ENCODE results near the gene RFX5.
"Not testable (repeated sequence)": the region's sequence is repeated elsewhere in the genome, so short reads cannot be mapped to it uniquely, and the experiment has no call there.

RFX5 gene

DNA sequence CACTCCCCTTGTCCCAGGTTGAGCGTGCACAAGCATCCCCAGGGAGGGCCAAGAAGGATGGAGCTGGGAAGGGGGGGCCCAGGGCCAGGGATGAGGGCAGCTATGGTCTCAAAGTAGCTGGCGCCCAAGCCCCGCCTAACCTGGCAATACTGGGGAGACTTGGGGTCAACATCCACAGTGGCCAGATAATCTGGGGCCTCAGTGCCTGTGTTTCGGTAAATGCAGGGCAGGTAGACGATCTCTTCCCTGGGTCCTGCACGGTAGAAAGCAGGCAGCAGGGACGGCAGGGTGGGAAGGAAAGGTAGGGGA, 22.2 kb upstream of the RFX5 start:
- no peak overlapping the region for H3K4me3 Mint-ChIP-seq
- H3K27ac Mint-ChIP-seq, result no peak overlapping the region
- no peaks in the 10 kb centered on the region for H3K4me1 Mint-ChIP-seq (ENCODE audit: low read depth)
- no peaks in the 10 kb centered on the region for H3K27me3 Mint-ChIP-seq
- H3K36me3 Mint-ChIP-seq, result no peaks in the 10 kb centered on the region
- H3K9me3 Mint-ChIP-seq (ENCODE audit: low read depth), result no peaks in the 10 kb centered on the region

DNA sequence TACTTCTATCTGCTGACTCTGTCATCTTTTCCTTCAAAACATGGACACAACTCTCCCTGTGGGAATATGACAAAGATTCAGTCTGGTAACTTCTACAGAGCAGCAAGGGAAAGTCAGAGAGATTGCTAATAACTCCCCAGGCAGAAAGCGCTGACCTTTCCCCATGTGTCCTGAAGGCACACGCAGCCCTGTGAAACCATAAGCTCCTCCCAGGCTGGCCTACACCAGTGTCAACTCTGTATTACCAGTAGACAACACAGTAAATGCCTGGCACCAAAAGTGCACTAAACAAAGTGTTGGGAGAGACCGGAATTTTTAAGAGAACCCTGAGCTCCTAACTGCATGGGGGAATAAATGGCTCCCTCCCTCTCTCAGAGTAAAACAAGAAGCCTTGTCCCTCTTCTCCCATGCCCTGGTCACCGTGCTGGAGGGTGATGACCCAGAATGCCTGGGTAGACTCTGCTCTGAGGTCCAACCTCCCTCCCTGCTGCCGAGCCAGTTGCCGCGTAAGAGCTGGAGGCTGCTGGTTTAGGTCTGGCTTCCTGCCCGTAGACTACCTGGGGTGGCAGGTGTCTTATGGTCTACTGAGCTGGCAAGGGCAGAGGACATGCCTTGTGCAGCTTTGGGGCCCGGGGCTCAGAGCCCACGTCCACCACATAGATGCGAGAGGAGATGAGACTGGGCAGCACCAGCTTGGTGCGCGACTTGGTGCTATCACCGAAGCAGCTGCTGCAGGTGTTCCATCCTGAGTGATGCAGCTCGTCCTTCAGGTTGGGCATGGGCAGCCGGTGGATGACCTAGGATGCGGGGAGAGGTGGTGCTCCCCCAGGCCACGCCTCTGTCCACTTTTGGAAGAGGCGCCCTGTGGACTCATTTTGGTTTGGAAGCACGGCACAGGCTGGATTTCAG, 21.6 kb upstream of the RFX5 start:
- Mint-ChIP-seq H3K9me3 (ENCODE audit: low read depth) (no peaks in the 10 kb centered on the region), H3K36me3 (no peaks in the 10 kb centered on the region), H3K4me1 (ENCODE audit: low read depth) (no peaks in the 10 kb centered on the region), H3K27me3 (no peaks in the 10 kb centered on the region), H3K4me3 (no peak overlapping the region), H3K27ac (no peak overlapping the region)

DNA sequence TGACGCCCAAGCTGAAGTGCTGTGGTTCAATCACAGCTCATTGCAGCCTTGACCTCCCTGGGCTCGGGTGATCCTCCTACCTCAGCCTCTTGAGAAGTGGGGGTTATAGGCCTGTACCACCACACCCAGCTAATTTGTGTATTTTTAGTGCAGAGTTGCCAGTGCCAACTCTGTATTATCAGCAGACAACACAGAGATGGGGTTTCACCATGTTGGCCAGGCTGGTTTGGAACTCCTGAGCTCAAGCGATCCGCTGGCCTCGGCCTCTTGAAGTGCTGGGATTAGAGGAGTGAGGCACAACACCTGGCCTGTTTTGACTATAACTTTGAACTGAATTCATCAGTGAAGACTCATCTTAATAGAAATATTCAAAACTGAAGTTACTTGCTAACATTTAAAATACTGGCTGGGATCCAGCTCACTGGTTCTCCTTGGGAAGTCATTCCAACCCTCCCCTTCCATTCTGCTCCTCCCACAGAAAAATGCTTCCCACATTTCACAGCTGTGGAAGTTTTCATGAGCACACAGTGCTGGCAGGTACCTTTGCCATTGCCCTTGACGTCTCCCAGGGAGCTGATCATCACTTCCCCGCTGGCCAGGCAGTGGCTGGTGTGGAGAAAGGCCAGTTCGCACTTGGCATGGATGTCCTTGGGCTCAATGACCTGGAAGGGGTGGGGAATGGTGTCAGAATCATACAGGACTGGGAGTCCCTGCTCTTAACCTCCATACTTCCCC, 20.8 kb upstream of the RFX5 start:
- no peaks in the 10 kb centered on the region for H3K4me1 Mint-ChIP-seq (ENCODE audit: low read depth)
- no peak overlapping the region for H3K27ac Mint-ChIP-seq
- H3K9me3 Mint-ChIP-seq (ENCODE audit: low read depth), result no peaks in the 10 kb centered on the region
- H3K27me3 Mint-ChIP-seq, result no peaks in the 10 kb centered on the region
- H3K4me3 Mint-ChIP-seq, result no peak overlapping the region
- no peaks in the 10 kb centered on the region for H3K36me3 Mint-ChIP-seq

DNA sequence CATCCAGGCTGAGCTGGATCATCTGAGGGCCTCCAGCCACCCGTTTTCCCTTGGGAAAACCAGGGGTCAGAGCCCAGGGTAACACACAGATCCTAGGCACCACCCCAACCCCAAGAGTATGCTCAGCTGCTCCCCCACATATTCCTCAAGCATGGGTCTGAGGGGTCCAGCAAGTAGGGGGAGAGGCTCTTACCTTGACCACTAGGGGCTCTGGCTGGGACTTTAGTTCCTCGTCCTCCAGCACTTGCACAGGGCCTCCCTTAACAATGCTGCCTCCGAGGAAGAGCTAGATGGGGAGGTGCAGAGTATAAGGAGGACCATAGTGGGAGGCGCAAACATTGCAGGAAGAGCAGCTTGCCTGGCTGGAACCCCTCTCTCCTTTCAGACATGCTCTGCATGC, 17.9 kb upstream of the RFX5 start:
- Mint-ChIP-seq H3K27me3 (no peaks in the 10 kb centered on the region), H3K4me3 (no peak overlapping the region), H3K27ac (no peak overlapping the region), H3K9me3 (ENCODE audit: low read depth) (no peaks in the 10 kb centered on the region), H3K36me3 (peaks cover 2% of the 10 kb centered on the region), H3K4me1 (ENCODE audit: low read depth) (no peaks in the 10 kb centered on the region)

DNA sequence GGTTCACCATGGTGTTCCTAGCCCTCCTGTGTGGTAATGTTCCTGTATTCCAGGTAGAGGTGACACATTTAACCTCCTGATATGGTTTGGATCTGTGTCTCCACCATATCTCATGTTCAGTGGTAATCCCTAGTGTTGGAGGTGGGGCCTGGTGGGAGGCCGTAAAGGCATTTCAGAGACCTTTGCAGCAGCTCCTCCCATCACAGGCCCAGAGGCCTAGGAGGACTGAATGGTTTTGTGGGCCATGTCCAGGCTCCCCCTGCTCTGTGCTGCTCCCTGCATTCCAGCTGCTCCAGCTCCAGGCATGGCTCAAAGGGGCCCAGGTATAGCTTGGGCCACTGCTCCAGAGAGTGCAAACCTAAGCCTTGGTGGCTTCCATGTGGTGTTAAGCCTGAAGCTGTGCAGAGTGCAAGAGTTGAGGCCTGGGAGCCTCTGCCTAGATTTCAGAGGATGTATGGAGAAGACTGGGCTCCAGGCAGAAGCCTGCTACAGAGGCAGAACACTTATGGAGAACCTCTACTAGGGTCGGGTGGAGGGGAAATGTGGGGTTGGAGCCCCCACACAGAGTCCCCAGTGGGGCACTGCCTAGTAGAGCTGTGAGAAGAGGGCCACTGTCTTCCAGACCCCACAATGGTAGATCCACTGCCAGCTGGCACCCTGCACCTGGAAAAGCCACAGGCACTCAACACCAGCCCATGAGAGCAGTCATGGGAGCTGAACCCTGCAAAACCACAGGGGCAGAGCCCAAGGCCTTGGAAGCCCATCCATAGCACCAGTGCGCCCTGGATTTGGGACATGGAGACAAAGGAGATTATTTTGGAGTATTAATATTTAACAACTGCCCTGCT, 15.5 kb upstream of the RFX5 start:
- Mint-ChIP-seq H3K4me3 (no peak overlapping the region), H3K27me3 (no peaks in the 10 kb centered on the region), H3K9me3 (ENCODE audit: low read depth) (no peaks in the 10 kb centered on the region), H3K36me3 (peaks cover 2% of the 10 kb centered on the region), H3K4me1 (ENCODE audit: low read depth) (no peaks in the 10 kb centered on the region), H3K27ac (no peak overlapping the region)

DNA sequence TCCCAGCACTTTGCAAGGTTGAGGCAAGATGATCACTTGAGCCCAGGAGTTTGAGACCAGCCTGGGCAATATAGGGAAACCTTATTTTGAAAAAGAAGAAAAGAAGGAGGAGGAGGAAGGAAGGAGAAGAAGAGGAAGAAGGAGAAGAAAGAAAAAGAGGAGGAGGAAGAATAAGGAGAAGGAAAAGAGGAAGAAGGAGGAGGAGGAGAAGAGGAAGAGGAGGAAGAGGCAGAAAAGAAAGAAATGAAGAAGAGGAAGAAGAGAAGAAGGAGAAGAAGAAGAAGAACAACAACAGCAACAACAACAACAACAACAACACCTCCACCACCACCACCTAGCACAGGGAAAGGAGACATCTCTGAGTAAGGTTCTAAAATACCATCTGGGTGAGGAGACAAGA, 14.8 kb upstream of the RFX5 start:
- Mint-ChIP-seq H3K4me3 (no peak overlapping the region), H3K36me3 (peaks cover 2% of the 10 kb centered on the region), H3K4me1 (ENCODE audit: low read depth) (no peaks in the 10 kb centered on the region), H3K27ac (no peak overlapping the region), H3K27me3 (no peaks in the 10 kb centered on the region), H3K9me3 (ENCODE audit: low read depth) (no peaks in the 10 kb centered on the region)

DNA sequence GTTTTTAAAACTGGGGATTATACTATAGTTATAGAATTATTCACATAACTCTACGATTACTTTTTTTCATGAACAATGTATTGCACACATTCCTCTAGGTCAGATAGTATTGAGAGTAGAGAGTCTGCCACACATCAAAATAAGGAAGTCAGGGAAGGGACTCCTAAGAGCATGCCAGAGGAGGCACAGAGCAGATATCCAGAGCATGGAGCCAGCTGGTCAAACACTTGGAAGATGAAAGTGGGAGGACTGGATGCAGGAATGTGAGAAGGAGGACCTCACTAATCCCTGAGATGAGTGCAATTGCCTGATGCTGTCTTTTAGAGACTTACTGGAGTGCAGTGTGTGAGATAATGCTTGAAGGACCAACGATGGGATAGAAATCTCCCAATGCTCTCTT, 9.6 kb upstream of the RFX5 start:
- Mint-ChIP-seq H3K4me1 (ENCODE audit: low read depth) (no peaks in the 10 kb centered on the region), H3K4me3 (no peak overlapping the region), H3K9me3 (ENCODE audit: low read depth) (no peaks in the 10 kb centered on the region), H3K27ac (no peak overlapping the region), H3K27me3 (no peaks in the 10 kb centered on the region), H3K36me3 (peaks cover 2% of the 10 kb centered on the region)

DNA sequence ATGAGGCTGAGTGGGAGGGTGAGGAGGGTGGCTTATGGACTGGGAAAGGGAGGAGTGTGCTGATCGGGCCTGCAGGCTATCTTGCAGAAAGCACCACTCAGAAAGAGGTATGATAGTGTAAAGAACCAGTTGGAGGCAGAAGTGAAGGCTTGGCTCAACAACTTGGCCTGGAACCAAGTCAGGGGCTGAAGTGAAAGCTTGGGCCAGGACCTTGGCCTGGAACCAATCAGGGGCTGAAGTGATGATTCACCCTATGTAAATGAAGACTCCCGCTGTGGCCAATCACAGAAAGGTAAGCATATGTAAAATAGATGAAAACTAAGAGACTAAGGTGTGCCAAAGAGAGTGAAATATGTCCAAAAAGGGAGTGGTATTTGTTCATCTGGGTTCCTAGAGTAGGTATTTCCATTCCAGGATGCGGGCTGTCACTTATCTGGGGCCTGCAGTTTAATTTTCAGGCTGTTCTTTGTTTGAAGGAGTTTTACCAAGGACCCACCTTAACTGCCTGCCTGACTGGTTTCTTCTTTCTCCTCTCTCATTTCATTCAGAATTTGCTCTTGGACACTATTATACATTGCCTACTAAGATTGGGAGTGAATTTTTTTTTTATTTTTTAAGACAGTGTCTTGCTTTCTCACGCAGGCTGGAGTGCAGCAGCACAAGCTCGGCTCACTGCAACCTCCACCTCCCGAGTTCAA, 5.1 kb upstream of the RFX5 start:
- no peaks in the 10 kb centered on the region for H3K9me3 Mint-ChIP-seq (ENCODE audit: low read depth)
- H3K4me1 Mint-ChIP-seq (ENCODE audit: low read depth), result peaks cover 11% of the 10 kb centered on the region
- H3K27me3 Mint-ChIP-seq, result no peaks in the 10 kb centered on the region
- no peak overlapping the region for H3K27ac Mint-ChIP-seq
- H3K4me3 Mint-ChIP-seq, result no peak overlapping the region
- H3K36me3 Mint-ChIP-seq, result peaks cover 2% of the 10 kb centered on the region

DNA sequence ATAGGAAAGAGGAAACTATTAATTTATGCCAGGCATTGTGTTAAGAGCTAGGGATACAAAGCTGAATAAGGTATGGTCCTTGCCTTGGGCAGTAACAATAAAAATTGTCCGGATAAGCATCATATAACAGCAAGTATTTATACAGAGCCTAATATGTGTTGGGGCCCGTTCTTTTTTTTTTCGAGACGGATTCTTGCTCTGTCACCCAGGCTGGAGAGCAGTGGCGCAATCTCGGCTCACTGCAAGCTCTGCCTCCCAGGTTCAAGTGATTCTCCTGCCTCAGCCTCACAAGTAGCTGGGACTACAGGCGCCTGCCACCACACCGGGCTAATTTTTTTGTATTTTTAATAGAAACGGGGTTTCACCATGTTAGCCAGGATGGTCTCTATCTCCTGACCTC, 3.3 kb upstream of the RFX5 start:
- H3K4me3 Mint-ChIP-seq; H3K27ac Mint-ChIP-seq; H3K36me3 Mint-ChIP-seq; H3K9me3 Mint-ChIP-seq (ENCODE audit: low read depth); H3K27me3 Mint-ChIP-seq: not testable (repeated sequence)
- peaks cover 27% of the 10 kb centered on the region for H3K4me1 Mint-ChIP-seq (ENCODE audit: low read depth)

DNA sequence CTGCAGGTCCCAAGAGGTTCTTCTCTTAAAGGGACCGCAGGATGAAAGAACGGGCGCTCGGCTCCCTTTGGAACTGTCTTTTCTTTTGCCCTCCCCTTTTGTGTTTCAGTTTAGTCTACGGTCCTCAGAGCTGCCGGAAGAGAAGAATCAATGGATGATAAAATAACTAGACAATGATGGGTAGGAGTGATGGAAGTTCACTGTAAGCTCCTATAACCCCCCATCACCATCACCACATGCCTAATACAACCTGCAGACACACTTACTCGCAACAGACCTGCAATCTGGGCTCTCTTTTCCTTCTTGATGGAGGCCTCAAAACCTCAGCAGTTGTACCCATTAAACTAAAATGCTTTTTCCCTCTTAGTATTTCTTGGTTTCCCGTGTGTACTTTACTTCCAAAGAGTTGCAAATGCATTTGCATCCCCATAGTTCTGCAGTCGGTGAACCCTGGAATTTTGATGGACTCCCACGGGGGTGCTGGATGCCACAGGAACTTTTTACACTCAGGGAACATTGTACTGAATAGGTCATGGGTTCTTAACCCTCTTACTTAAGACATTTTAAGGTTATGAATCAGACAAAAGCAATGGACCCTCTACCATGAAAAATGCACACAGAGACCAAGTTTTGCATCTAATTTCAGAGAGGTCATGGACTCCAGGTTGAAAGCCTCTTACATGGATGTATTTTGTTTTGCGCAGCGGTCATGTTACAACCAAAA, 633 bp upstream of the RFX5 start:
- Mint-ChIP-seq H3K4me1 (ENCODE audit: low read depth) (peaks cover 45% of the 10 kb centered on the region), H3K9me3 (ENCODE audit: low read depth) (no peaks in the 10 kb centered on the region), H3K27me3 (no peaks in the 10 kb centered on the region), H3K36me3 (peaks cover 5% of the 10 kb centered on the region), H3K27ac (peak overlapping the region; percentile 99), H3K4me3 (peak overlapping the region; percentile 94)

DNA sequence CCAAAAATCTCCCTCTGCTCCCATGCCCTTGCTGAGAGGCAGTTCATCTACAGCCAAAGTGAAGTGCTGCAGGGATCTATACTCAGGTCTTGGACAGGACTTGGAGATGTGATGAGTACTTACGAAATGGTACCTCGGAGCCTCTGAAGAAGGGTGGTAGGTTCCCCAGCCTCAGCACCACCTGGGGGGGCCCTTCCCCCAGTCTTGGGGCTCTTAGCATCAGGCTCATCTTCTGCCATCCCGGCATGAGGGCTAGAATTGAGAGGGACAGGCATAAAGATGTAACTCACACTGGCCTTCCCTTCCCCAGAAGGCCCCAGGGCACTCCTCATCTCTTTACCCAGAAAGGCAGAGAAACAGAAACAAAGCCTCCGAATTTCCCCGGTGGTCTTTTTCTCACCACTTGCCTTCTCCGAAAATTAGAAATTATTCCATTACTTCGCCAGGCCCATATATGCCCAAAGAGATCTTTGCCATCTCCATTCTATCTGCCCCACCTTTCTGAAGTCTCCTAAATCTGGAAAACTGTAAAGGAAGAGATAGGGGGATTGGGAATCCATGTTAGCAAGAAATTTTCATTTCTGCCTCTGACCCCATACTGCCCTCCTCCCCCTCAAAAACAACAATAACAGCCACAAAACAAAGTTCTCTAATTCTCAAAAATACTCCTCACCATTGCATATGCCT, 827 bp downstream of the RFX5 start:
- Mint-ChIP-seq H3K36me3 (peaks cover 2% of the 10 kb centered on the region), H3K27ac (peak overlapping the region; percentile 99), H3K9me3 (ENCODE audit: low read depth) (no peaks in the 10 kb centered on the region), H3K4me3 (peak overlapping the region; percentile 94), H3K27me3 (no peaks in the 10 kb centered on the region), H3K4me1 (ENCODE audit: low read depth) (peaks cover 45% of the 10 kb centered on the region)

DNA sequence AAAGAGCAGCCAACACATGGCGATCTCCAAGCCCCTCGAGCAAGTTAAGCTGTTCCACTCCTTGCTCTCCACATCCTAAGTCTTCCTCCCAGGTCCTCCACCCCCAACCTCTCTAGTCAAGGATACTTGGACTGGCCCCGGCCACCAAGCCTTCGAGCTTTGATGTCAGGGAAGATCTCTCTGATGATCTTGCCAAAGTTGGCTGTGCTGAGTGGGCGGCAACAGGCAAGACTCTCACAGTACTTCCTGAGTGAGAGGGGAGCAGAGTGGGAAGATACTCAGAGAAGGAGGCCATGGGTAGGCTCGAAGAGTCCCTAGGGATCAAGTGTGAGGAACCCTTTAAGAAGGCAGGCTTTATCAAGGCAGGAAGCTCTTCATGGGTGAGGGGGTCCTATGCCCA, 2.8 kb downstream of the RFX5 start:
- Mint-ChIP-seq H3K4me3 (no peak overlapping the region), H3K27ac (peak overlapping the region; percentile 83), H3K27me3 (no peaks in the 10 kb centered on the region), H3K36me3 (peaks cover 2% of the 10 kb centered on the region), H3K9me3 (ENCODE audit: low read depth) (no peaks in the 10 kb centered on the region), H3K4me1 (ENCODE audit: low read depth) (peaks cover 54% of the 10 kb centered on the region)

DNA sequence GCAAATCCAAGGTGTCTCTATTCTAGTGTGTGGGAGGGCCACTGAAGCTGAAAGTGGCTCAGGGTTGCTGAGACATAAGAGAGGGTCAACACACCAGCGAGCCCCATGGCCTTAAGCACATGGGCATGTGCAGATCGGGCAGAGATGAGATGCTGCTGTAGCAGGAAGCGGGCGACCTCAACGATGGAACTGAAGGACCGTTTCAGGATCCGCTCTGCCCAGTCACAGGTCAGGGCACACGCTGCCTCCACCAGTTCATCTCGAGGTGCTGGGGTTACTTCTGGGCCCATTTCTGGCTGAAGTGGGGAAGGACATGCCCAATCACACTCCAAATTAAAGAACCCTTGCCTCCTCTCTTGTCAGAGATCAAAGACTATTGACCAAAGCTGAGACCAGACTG, 3.5 kb downstream of the RFX5 start:
- Mint-ChIP-seq H3K36me3 (peaks cover 2% of the 10 kb centered on the region), H3K4me3 (no peak overlapping the region), H3K9me3 (ENCODE audit: low read depth) (no peaks in the 10 kb centered on the region), H3K27me3 (no peaks in the 10 kb centered on the region), H3K4me1 (ENCODE audit: low read depth) (peaks cover 54% of the 10 kb centered on the region), H3K27ac (peak overlapping the region; percentile 34)

DNA sequence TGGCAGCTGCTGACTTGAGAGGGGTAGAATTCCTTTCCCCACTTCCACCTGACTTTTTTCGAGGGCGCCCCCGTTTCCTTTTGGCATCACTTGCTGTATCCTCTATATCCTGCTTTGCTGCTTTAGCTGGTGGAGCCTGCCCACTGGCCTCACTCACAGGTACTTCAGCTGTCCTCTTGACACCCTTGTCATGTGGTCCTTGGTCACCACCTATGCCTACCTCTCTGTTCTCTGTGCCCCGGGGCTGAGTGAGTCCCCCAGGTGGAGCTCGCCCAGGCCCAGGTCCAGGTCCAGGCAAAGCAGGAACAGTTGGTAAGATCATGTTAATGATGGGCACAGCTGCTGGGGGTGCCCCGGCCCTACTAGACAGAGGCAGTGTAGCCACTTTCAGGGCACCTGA, 4.5 kb downstream of the RFX5 start:
- no peaks in the 10 kb centered on the region for H3K9me3 Mint-ChIP-seq (ENCODE audit: low read depth)
- H3K36me3 Mint-ChIP-seq, result peaks cover 2% of the 10 kb centered on the region
- no peak overlapping the region for H3K4me3 Mint-ChIP-seq
- peak overlapping the region; percentile 29 for H3K27ac Mint-ChIP-seq
- H3K27me3 Mint-ChIP-seq, result no peaks in the 10 kb centered on the region
- peaks cover 48% of the 10 kb centered on the region for H3K4me1 Mint-ChIP-seq (ENCODE audit: low read depth)
